Mesenteric fat pad (tissue), 1 donor: ENCODE results near the gene E2F2. TPM values are rescaled to one million over a fixed set of nuclear protein-coding genes. Genes with fewer than 3 reads are reported as not detected.

Experiments
- DNase-seq: peaks from one replicate; pipeline ENCODE4 v3.0.0-alpha.2; 2020; ENCODE audit warnings: low spot score
- total RNA-seq: library from RNA; stranded (reverse); fragmentation: NEBNext Ultra II Directional; extraction: Animal tissue kit (Norgen Biotek cat#: 25700); gene quantifications from one replicate; pipeline ENCODE4 v1.2.1, GENCODE V29; 2021
- donor health status: DM: yes; HTN: yes; CAD: no.

E2F2 gene
- total RNA-seq, 1 donor from 2014 or later: 0.29 TPM

DNA sequence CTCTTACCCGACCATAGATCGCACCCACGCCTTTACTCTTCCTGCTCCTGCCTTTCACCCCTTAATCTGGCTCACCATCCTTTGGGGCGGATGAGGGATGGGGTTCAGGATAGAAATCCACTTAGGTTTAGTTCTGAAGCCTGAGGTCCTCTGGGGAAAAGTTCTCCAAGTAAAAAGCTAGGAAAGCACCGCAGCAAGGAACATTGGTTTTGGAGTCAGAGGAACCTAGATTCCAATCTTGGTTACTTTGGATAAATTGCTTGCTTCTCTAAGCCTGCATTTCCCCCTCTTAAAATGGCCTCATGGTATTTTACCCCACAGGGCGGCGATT lies 46.1 kb downstream of the E2F2 start:
- no peak for DNase-seq

DNA sequence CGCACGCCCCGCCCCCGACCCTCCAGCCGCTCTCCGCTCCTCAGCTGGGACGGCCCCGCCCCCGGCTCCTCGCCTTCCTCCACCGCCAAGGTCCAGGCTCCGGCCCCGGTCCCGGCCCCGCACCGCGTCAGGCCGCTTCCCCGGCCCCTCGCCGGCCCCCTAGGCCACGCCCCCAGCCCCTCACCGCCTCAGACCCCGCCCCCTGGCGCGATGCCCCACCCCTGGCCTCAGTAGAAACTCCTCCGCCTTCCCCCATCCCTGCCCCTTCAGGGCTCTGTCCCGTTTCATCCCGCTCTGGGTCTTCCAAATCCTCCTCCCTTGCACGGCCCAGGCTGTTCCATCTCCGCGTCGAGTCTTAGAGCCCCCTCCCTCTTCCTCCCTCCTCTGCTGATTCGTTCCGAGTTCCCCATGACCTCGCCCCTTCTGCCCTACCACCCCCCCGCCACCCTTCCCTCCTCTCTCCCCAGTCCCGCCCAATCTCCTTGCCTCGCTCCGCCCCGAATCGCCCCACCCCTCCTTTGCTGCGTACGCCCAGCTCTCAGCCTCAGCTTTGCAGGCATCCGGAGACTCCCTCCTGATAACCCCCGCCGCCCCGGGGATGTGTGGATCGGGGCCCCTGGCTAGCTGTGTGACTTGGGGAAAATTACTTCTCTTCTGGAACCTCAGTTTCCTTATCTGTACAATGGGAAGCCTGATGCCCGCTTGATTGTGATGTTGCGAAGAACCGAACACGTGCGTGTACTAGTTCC lies 46.6 kb downstream of the E2F2 start:
- peak; percentile 96 for DNase-seq

DNA sequence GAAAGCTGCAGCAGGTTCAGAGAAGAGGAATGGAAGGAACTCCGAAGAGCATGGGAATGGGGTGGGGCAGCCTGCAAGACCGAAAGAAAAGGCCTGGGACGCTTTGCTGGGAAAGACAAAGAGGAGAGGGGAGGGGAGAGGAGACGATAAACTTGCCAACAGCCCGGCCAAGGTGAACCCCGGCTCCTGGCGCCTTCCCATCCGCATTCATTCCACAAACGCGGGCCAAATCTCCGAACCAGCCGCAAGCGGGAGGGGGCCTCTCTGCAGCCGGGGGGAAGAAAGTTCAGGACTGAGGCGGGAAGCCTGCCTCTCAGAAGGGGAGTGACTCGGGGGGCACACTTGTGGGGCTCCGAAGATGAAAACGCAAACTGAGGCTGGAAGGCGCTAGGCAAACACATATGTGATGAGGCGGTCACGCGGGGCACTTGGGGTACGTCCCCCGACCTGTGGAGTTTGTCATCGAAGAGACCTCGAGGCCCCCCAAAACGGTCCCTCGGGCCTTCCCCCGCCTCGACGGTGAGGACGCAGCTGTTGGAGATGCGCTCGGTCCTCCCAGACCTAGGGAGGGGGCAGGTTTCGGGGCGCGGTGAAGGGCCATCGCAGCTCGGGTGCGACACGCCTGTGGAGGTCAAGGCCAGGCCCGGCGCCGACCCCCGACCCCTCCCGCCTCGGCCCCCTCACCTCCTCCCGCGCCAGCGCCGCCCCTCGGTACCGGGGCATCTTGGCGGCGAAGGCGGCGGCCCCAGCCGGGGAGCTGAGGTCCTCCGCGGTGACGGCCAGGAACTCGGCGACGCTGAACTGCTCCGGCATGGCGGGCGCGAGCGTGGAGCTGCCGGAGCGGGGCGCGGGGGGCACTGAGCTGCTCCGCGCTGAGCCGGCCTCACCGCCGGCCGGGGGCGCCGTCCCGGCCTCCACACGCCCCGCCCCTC lies 47.4 kb downstream of the E2F2 start, which contains the start of gene ASAP3:
TSS of gene ASAP3 (minus strand) at position 859 of the 932 bp plus-strand sequence. CDS start at position 813, 46 bp downstream.
- DNase-seq: peak; percentile 90

DNA sequence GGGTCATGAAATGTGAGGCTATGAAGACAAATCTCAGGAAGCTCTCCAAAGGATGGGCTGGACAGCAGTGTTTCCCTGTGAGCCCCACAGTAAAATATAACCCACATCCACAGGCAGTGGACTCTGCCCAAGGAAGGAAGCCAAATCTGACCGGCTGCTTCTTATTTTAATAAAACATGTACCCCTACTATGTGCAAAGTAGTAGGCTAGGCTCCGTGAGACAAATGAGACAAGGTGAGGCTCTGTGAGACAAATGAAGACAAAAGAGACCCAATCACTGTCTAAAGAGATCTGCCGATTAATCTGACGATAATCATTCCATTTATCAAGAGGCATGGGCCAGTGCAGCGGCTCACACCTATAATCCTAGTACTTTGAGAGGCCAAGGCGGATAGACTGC lies 49.1 kb downstream of the E2F2 start:
- no peak for DNase-seq

DNA sequence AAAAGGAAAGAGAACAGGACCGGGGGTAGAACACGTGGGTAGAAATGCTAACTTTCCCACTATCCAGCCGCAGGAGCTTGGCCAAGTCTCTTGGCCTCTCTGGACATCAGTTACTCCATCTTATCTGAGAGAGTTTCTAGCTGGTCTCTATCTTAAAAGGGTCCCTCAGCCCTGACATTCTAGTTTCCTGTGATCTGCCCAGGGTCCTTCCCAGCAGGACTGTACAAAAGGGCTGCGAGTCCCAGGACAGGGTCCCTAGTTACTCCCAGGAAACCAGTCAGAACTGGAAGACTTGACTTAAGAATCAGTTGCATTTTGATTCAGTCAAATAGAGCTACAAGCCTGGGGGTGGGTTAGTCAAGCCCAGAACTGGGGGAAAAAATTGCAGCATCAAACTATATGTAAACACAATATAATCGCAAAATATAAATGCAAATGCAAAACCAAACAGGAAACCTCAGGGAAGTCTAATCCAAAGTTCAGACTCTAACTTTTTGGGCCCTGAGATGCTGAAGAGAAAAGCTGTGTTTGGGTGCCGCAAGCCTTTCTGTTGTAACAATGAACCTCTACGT lies 49.9 kb downstream of the E2F2 start:
- no peak for DNase-seq

DNA sequence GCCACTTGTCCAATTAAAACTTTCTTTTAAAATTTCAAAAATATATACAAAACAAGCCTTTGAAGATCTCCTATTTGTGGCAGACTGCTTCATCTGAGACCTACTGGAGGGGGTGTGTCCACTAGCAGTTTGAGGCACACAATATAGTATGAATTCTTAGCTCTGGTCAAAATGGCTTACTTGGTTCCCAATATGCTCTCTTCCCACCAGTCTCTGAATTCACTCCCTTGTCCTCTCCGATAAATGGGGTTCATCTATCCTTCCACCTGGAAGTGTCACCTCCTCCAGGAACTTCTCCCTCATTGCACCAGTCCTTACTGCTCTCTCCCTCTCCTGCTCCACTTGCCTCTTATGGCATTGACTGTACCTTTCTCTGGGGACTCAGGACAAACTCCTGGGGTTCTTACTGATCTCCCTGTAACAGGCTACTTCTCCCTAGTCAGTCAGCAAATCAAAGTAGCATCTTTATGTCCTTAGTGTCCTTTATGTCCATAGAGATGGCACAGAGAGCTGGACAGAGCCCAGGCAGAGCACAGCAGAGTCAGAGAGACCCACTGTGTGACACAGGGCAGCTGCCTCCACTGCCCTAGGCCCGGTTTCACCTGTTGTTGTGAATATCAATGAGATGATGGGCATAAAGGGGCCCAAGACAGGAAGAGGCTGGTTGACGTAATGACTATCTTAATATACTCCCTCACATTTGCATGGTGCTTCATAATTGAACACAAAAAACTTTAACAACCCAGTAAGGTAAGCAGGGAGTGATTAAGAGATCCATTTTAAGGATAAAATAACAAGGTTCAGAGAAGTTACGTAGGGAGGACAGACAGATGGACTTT lies 50.6 kb downstream of the E2F2 start:
- no peak for DNase-seq

DNA sequence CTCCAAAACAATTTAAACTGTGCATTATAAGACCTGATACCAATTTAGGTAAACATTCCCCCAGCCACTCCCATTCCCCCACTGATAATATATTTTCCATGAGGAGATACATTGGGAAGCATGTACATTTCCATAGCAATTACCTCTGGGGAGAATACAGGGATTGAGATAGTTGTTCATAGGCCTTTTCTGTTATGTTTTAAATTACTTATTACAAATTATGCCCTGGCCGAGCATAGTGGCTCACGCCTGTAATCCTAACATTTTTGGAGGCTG lies 51.4 kb downstream of the E2F2 start:
- no peak for DNase-seq

DNA sequence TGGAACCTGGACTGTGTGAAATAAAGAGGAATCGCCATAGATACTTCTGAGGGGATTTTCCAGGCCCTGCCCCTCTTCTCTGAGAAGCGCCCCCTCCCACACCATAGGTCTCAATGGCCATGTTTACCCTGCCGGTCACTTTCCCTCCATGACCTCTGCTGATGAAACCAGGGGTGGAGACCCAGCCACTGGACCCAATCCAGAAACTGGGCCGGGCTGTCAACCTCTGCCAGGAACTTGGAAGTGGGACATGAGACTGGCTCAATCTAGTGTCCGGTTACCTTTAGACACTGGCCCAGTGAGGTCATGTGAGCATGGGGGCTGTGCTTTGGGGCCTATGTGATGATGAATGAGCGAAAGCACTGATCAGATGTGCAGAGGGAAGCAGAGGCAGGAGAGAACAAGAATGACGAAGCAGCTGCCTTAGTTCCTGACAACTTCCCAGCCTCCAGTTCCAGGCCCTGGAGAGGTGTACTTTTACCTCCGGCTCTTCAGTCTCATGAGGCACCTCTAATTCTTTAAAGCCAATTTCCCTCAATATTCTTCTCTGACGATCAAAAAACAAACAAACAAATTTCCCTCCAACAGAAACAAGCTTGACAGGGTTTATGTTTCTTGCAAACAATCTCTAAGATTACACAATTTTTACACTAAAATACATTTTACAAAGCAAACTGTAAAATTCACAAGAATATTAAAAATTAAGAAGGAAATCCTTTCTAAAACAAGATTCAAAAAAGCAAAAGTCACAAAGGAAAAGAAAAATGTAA lies 52.0 kb downstream of the E2F2 start:
- no peak for DNase-seq

DNA sequence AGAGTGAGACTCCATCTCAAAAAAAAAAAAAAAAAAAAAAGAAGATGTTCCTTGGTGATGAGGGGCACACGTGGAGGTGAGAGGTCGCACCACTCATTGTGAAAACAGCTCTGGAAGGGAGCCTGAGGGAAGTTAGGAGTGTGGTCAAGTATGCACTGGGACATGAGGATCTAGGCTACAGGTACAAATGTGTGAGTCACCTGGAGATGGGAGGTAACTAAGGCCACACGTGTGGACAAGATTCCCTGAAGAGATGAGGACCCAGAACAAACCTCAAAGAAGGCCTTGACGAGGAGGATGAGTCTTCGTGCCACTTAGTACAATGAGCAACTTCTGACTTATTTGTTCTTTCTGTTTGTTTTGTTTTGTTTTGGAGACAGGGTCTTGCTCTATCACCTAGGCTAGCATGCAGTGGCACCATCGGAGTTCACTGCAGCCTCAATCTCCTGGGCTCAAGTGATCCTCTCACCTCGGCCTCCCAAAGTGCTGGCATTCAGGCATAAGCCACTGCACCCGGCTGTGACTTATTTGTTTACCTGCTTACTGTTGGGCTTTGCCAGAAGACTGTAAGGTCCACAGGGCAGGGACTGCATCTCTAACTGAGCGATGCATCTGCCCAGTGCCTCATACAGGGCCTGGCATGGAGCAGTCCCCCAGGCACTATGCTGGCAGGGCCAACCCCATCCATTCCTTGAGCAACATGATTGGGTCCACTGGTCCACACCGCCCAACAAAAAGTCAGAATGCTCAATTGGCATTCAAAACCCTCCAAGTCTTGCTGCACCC lies 53.5 kb downstream of the E2F2 start:
- DNase-seq: no peak

DNA sequence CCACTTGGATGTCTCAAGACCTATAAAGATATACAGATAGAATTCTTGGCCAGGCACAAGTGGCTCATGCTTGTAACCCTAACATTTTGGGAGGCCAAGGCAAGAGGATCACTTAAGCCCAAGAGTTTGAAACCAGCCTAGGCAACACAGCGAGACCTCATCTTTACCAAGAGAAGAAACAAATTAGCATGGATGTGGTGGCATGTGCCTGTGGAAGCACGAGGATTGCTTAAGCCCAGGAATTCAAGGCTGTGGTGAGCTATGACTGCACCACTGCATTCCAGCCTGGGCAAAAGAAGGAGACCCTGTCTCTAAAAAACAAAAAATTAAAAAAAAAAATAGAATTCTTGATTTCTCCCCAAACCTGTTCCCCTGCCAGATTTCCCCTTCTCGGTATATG lies 55.4 kb downstream of the E2F2 start:
- DNase-seq: no peak

DNA sequence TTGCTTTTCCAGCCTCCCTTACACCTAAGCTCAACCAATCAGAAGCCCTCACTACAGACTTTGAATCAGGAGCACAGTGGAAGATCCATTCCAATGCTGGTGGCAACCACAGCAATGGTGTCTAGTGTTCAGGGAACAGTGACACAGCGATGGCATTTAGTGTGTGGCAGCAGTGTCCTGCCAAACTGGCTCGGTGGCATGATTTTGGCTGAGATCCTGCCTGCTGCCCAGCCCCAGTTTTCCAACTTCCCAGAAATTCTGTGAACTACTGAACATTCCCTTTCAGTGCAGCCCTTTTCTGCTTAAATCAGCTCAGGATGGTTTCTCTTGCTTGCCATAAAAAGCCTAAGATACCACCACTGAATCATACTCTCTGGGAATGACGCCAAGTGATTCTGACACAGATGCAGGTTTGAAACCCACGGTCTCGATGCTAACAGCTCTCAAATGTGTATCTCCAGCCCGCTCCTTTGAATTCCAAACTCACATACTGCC lies 55.9 kb downstream of the E2F2 start:
- no peak for DNase-seq

DNA sequence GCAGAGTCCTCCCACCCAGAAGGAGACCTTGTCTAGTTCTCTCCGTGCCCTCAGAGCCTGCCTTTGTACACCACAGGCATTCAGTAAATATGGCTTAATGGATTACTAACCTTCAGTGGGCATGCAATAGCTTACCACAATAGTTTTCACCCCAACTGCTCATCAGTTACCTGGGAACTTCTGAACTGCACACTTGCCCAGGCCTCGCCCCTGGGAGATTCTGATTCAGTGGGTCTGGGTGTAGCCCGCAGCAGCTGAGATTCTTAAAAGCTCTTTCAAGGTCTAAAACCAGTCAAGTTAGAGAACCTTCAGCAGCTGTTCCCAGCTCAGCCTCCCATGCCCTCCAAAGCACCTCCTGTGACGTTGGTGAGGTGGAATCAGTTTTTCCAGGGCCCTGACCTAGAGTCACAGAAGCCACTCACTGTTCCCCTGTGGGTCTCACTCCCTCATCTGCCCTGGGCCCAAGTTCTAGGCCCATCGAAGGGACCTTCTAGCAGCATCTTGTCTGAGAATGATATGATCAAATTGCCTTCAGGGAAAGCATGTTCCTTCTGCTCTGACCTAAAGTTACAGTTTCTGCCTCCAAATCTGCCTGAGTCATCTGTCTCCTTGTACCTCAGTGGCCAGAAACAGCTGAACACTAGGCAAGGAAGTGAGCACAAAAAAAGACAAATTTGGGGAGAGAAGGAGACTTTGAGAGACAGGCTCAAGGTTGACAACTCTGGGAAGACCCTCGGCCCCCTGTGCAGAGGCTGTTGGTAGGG lies 57.8 kb downstream of the E2F2 start:
- no peak for DNase-seq

DNA sequence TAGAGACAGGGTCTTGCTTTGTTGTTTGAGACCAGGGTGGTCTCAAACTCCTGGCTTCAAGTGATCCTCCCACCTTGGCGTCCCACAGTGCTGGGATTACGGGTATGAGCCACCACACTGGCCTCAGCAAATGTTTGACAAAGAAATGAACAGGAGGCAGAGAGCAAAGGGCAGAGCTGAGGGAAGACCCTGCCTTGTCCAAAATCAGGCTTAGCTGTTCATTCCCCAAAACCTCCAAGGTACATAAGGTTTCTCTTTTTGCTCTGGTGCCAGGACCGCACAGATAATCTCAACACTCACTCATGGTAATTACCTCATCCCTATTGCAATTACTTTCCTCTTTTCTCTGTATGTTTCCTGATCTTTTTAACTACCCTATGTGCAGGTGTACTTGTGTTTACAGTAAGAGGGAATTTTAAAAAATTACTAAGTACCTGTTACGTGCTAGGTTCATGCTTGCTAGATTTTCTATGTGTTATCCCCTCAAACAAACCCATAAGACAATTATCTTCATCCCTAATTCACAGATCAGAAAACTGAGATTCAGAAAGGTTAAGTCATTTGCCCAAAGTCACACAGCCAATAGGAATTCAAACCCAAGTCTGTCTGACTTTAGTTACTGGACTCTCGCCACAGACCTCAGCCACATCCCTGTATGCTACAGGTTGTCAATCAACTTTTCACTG lies 58.5 kb downstream of the E2F2 start:
- no peak for DNase-seq

DNA sequence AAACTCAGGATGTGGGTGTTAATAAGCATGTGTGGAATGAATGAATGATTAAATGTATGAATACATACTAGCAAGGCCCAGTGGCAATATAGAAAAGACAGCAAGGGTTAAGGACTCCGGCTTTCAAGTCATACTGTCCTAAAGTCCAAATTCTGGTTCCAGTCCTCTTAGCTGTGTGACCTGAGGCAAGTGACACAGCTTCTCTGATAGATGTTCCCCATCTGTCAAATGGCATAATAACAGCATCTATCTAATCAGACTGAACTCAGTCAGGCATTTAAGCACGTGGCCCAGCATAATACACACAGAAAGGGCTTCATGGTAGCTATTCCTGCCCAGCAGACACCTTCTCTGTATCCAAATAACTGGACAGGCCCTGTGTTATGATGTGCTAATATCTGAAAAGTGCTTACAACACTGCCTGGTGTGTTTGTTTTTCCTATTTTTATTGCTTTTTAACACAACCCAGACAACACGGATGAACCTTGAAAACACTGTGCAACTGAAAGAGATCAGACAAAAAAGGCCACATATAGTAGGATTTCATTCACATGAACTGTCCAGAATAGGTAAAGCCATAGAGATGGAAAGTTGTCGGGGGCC lies 59.5 kb downstream of the E2F2 start:
- no peak for DNase-seq

DNA sequence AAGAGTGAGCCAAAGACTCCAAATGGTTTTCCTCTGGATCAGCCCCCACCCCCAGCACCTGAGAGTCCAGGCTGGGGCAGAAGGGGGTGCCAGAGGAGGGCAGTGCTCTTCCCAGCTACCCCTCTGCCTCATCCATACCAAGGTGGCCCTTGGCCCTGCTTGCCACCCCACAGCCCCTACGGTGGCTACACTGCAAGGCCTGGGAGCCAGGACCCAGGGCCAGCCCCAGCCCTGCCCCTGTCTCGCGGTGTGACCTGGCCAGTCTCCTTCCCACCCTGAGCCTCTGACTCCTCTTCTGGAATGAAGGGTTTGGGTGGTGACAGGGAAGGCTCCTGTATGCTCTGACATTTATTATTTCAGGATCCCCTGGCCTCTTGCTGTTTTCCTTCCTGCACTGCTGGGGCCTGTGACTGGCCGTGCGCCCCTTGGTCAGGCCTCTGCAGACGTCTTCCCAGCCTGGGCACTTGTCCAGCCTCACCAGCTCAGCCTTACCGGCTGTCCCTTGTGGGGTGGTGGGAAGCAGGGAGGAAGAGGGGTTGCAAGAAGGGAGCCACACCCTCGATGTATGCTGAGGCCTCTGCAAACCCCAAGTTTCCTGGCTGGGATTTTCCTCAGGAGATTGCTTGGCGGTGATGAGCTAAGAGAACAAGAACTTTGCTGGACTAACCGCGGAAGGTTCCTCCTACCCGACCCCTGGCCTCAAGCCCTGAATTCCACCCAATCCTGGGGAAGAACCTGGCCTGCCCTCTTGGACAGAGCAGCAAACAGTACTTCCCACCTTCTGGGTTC lies 60.6 kb downstream of the E2F2 start:
- no peak for DNase-seq

DNA sequence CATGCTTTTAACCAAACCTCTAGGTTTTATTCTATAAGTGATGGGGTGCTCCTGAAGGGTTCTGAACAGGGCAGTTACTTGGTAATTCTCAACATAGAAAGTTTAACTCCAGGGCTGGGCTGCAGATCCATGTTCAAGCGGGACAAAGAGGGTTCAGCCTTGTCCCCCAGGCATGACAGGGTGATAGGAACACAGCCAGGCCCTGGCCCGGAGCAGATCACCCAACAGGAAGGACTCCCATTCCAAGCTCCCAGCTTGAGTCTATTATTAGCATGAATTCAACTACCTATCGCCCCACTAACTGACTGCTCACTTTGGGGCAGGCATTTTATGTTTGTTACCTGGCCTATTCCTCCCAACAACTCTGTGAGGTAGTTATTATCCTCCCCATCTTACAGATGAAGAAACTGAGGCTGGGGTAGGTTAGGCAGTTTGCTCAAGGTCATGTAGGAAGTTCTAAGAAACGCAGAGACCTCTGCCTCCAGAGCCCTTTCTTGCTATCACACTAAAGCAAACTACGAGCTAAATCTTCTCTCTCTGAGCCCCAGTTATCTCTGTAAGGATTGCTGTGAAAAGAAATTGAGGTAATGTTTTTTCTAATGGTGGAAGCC lies 61.6 kb downstream of the E2F2 start:
- no peak for DNase-seq
